Measurements from ENCODE around the gene CD3G.

Gene CD3G

GRCh38 chr11:118313242-118313641, 30.9 kb upstream of the CD3G start:
- TF ChIP-seq EZH2 (optimal IDR thresholded peaks at IDR 0.05; ENCODE audit: low read depth, low read length): no peak
- TF ChIP-seq CTCF (IDR thresholded peaks at IDR 0.05; ENCODE audit: low read length): no peak
- TF ChIP-seq EZH2phosphoT487 (IDR thresholded peaks at IDR 0.05; ENCODE audit: low read length): no peak
- no peak overlapping the region for H3K27ac ChIP-seq (ENCODE audit: low read length)
- peaks cover 5% of the 10 kb centered on the region; the same call in 1 of the 2 replicates for H3F3A ChIP-seq (ENCODE audit: insufficient read depth, low read length)
- no peak overlapping the region for H3K4me3 ChIP-seq (ENCODE audit: low read length)
- H3K4me2 ChIP-seq (ENCODE audit: low read depth, low read length): no peak overlapping the region
- H3K9ac ChIP-seq (ENCODE audit: low read length): no peak overlapping the region
- no peaks in the 10 kb centered on the region for H3K36me3 ChIP-seq (replicated peaks; ENCODE audit: insufficient read depth, low read length)
- no peaks in the 10 kb centered on the region for H3K9me2 ChIP-seq (replicated peaks; ENCODE audit: insufficient read depth, low read length)
- H3K9me3 ChIP-seq (replicated peaks; ENCODE audit: insufficient read depth, low read length): no peaks in the 10 kb centered on the region
- H4K20me1 ChIP-seq (ENCODE audit: insufficient read depth, low read length): no peaks in the 10 kb centered on the region
- H2AFZ ChIP-seq (ENCODE audit: low read length): no peak overlapping the region
- H3K4me1 ChIP-seq (ENCODE audit: low read length): peaks cover 16% of the 10 kb centered on the region
- DNase-seq: no peak
- no peaks in the 10 kb centered on the region for H3K79me2 ChIP-seq (ENCODE audit: low read length)
- no peaks in the 10 kb centered on the region for H3K27me3 ChIP-seq (replicated peaks; ENCODE audit: insufficient read depth, low read length)

GRCh38 chr11:118314988-118315411, 29.1 kb upstream of the CD3G start:
- TF ChIP-seq EZH2 (optimal IDR thresholded peaks at IDR 0.05; ENCODE audit: low read depth, low read length): no peak
- no peak for TF ChIP-seq CTCF (IDR thresholded peaks at IDR 0.05; ENCODE audit: low read length)
- no peak for TF ChIP-seq EZH2phosphoT487 (IDR thresholded peaks at IDR 0.05; ENCODE audit: low read length)
- H3K4me2 ChIP-seq (ENCODE audit: low read depth, low read length): no peak overlapping the region
- H4K20me1 ChIP-seq (ENCODE audit: insufficient read depth, low read length): no peaks in the 10 kb centered on the region
- H2AFZ ChIP-seq (ENCODE audit: low read length): no peak overlapping the region
- no peak for DNase-seq
- H3K4me1 ChIP-seq (ENCODE audit: low read length): peaks cover 16% of the 10 kb centered on the region
- no peaks in the 10 kb centered on the region for H3K9me2 ChIP-seq (replicated peaks; ENCODE audit: insufficient read depth, low read length)
- no peak overlapping the region for H3K9ac ChIP-seq (ENCODE audit: low read length)
- peaks cover 5% of the 10 kb centered on the region; the same call in 1 of the 2 replicates for H3F3A ChIP-seq (ENCODE audit: insufficient read depth, low read length)
- no peaks in the 10 kb centered on the region for H3K9me3 ChIP-seq (replicated peaks; ENCODE audit: insufficient read depth, low read length)
- H3K79me2 ChIP-seq (ENCODE audit: low read length): no peaks in the 10 kb centered on the region
- H3K27ac ChIP-seq (ENCODE audit: low read length): no peak overlapping the region
- H3K27me3 ChIP-seq (replicated peaks; ENCODE audit: insufficient read depth, low read length): no peaks in the 10 kb centered on the region
- H3K36me3 ChIP-seq (replicated peaks; ENCODE audit: insufficient read depth, low read length): no peaks in the 10 kb centered on the region
- H3K4me3 ChIP-seq (ENCODE audit: low read length): no peak overlapping the region

GRCh38 chr11:118318124-118318523, 26.0 kb upstream of the CD3G start:
- no peak overlapping the region for H3K9ac ChIP-seq (ENCODE audit: low read length)
- no peaks in the 10 kb centered on the region for H3K9me3 ChIP-seq (replicated peaks; ENCODE audit: insufficient read depth, low read length)
- DNase-seq: no peak
- H3K79me2 ChIP-seq (ENCODE audit: low read length): no peaks in the 10 kb centered on the region
- no peaks in the 10 kb centered on the region for H3K9me2 ChIP-seq (replicated peaks; ENCODE audit: insufficient read depth, low read length)
- H3K36me3 ChIP-seq (replicated peaks; ENCODE audit: insufficient read depth, low read length): no peaks in the 10 kb centered on the region
- no peaks in the 10 kb centered on the region for H4K20me1 ChIP-seq (ENCODE audit: insufficient read depth, low read length)
- peaks cover 5% of the 10 kb centered on the region; the same call in 1 of the 2 replicates for H3F3A ChIP-seq (ENCODE audit: insufficient read depth, low read length)
- H2AFZ ChIP-seq (ENCODE audit: low read length): no peak overlapping the region
- TF ChIP-seq EZH2phosphoT487 (IDR thresholded peaks at IDR 0.05; ENCODE audit: low read length) (no peak), EZH2 (optimal IDR thresholded peaks at IDR 0.05; ENCODE audit: low read depth, low read length) (no peak), CTCF (IDR thresholded peaks at IDR 0.05; ENCODE audit: low read length) (no peak)
- no peak overlapping the region for H3K4me2 ChIP-seq (ENCODE audit: low read depth, low read length)
- H3K4me3 ChIP-seq (ENCODE audit: low read length): no peak overlapping the region
- no peak overlapping the region for H3K27ac ChIP-seq (ENCODE audit: low read length)
- peaks cover 16% of the 10 kb centered on the region for H3K4me1 ChIP-seq (ENCODE audit: low read length)
- no peaks in the 10 kb centered on the region for H3K27me3 ChIP-seq (replicated peaks; ENCODE audit: insufficient read depth, low read length)
